PFSK-1 (cell line): ENCODE data around the gene SLC39A7.

Experiments
- FOXP2 ChIP-seq: optimal IDR thresholded peaks from 2 replicates; pipeline ENCODE3; 2011; ENCODE audit warnings: borderline replicate concordance, control low read depth, inconsistent platforms; ENCODE audit not compliant: insufficient read depth; ENCODE audit errors: extremely low read length, extremely low read depth
- POLR2AphosphoS5 ChIP-seq: IDR thresholded peaks from 2 replicates; pipeline ENCODE4 v1.6.1; 2012; ENCODE audit warnings: low read depth, mild to moderate bottlenecking, control low read depth, low read length, moderate library complexity
- SIN3A ChIP-seq: IDR thresholded peaks from 2 replicates; pipeline ENCODE4 v1.6.1; 2012; ENCODE audit warnings: mild to moderate bottlenecking, low read length, moderate library complexity, borderline replicate concordance; ENCODE audit not compliant: insufficient read depth
- TAF1 ChIP-seq: IDR thresholded peaks from 2 replicates; pipeline ENCODE4 v1.6.1; 2012; ENCODE audit warnings: low read length, control low read depth, borderline replicate concordance; ENCODE audit not compliant: insufficient read depth
- TF ChIP-seq, protein P1 (sequence below), 2 experiments: IDR thresholded peaks; 2 replicates each; pipeline versions ENCODE4 v1.6.1 to v1.8.0; 2011 to 2012; ENCODE audit warnings: low read depth in 2 of 2, low read length in 2 of 2, control low read depth in 1 of 2, inconsistent platforms in 1 of 2, mild to moderate bottlenecking in 1 of 2, moderate library complexity in 1 of 2; ENCODE audit not compliant: insufficient read depth in 1 of 2

The SLC39A7 gene

DNA sequence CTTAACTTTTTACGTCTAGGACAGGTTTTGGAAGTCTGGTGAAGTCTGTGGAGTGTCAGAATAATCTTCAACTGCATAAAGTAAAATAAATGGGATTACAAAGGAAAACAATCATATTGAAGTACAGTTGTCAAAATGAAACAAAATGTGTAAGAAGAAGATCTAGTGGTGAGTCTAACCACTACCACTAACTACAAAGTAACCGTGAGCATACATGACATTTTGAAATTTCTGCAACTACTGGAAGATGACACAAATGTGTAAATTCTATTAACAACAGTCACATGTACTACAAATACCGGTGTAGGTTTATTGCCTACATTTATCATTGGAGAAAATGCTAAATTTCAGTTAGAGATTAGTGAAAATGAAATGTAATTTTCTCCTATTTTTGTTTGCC is 41.3 kb downstream of the SLC39A7 start:
- TF ChIP-seq SIN3A, result no peak
- TF ChIP-seq, protein P1, sequence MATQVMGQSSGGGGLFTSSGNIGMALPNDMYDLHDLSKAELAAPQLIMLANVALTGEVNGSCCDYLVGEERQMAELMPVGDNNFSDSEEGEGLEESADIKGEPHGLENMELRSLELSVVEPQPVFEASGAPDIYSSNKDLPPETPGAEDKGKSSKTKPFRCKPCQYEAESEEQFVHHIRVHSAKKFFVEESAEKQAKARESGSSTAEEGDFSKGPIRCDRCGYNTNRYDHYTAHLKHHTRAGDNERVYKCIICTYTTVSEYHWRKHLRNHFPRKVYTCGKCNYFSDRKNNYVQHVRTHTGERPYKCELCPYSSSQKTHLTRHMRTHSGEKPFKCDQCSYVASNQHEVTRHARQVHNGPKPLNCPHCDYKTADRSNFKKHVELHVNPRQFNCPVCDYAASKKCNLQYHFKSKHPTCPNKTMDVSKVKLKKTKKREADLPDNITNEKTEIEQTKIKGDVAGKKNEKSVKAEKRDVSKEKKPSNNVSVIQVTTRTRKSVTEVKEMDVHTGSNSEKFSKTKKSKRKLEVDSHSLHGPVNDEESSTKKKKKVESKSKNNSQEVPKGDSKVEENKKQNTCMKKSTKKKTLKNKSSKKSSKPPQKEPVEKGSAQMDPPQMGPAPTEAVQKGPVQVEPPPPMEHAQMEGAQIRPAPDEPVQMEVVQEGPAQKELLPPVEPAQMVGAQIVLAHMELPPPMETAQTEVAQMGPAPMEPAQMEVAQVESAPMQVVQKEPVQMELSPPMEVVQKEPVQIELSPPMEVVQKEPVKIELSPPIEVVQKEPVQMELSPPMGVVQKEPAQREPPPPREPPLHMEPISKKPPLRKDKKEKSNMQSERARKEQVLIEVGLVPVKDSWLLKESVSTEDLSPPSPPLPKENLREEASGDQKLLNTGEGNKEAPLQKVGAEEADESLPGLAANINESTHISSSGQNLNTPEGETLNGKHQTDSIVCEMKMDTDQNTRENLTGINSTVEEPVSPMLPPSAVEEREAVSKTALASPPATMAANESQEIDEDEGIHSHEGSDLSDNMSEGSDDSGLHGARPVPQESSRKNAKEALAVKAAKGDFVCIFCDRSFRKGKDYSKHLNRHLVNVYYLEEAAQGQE (IDR thresholded peaks at IDR 0.05; ENCODE audit: insufficient read depth in 1 of 2, low read depth in 2 of 2, low read length in 2 of 2), result no peak
- no peak for TF ChIP-seq FOXP2
- TF ChIP-seq POLR2AphosphoS5, result no peak
- no peak for TF ChIP-seq TAF1

DNA sequence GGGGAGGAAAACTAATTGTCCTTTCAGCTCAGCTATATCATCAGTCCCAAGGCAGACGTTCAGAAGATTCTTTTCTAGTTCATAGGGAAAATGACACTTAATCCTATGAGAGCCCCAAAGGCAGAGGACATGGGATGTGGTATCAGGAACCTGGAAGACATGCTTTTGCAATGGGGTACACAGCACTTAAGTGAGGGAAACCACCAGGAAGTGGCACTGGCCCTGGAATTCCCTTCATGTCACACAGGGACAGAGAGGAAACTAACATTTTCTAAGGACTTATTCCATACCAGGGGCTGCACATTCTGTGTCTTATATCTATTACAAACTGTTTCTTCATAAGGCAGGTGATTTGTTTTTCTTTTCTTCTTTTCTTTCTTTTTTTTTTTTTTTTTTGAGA is 42.8 kb downstream of the SLC39A7 start:
- no peak for TF ChIP-seq FOXP2
- TF ChIP-seq TAF1, result no peak
- no peak for TF ChIP-seq SIN3A
- TF ChIP-seq POLR2AphosphoS5, result no peak
- TF ChIP-seq, protein P1 (IDR thresholded peaks at IDR 0.05; ENCODE audit: insufficient read depth in 1 of 2, low read depth in 2 of 2, low read length in 2 of 2), result no peak

DNA sequence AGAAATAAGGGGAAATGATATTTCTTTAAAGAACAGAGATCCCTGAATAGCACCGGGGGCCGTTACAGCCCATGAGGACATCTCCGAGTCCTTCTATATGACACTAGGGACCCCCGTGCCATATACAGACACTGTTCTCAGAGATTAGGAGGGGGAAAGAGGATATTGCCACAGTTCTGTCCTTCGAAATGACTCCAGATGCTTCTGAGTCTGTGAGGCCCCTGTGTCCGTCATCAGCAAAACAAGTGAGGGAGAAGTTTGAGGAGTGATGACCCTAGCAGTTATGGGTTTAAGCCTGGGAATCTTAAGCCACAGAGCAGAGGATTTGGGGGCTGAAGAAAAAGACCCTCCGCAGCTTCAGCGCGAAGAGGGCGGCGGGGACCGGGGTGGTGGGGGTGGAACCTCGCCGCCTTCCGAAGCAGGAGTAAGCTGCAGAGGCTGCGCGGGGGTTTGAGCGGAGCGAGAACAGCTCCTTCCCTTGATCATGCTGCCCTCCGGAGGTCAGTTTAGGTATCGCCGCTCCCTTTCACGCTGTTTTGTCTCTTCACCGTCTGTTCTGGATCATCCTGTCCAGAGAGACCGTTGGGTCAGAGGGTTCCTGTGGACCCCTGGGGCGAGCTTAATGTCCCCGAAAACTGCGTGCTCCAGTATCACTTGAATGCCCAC is 47.4 kb downstream of the SLC39A7 start:
- TF ChIP-seq, protein P1 (IDR thresholded peaks at IDR 0.05; ENCODE audit: insufficient read depth in 1 of 2, low read depth in 2 of 2, low read length in 2 of 2), result no peak
- TF ChIP-seq FOXP2, result peak; percentile 27
- 0 out of 2 replicates have a peak, but pooled peaks have one; percentile 53 for TF ChIP-seq SIN3A
- no peak for TF ChIP-seq POLR2AphosphoS5

DNA sequence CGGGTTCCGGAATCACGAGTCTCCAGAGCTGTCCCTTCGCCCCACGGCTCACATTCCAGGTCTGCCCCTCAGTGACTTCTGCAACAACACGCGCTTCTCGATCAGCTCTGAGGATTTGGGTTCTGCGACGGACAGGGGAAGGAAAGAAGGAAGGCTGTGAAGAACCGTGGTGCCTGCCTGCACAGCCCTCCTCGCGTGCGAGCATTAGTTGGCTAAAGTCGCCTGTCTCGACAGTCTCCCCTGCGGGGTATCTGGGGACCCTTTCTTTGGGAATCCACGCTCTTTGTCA is 47.9 kb downstream of the SLC39A7 start:
- no peak for TF ChIP-seq TAF1
- TF ChIP-seq SIN3A, result no peak
- TF ChIP-seq POLR2AphosphoS5, result no peak
- TF ChIP-seq, protein P1 (IDR thresholded peaks at IDR 0.05; ENCODE audit: insufficient read depth in 1 of 2, low read depth in 2 of 2, low read length in 2 of 2), result no peak
- peak; percentile 1 for TF ChIP-seq FOXP2
